ENCODE results near the gene KRTAP10-4. TPM values are rescaled to one million over a fixed set of nuclear protein-coding genes. Genes with fewer than 3 reads are reported as not detected.

Gene KRTAP10-4
- total RNA-seq, 1 donor from 2014 or later = not detected

- H3K27me3 Mint-ChIP-seq (ENCODE audit: low read depth, unreplicated experiment) = peaks cover under 1% of the 10 kb centered on the region
- FAIRE-seq = no peak
These were observed 29.0 kb upstream of the KRTAP10-4 start for GRCh38 chr21:44544566-44544965.

GRCh38 chr21:44547656-44548331 is 25.7 kb upstream of the KRTAP10-4 start:
- Mint-ChIP-seq H3K4me3 (ENCODE audit: unreplicated experiment) (no peak overlapping the region), H3K27me3 (ENCODE audit: low read depth, unreplicated experiment) (peaks cover 5% of the 10 kb centered on the region), H3K9me3 (ENCODE audit: unreplicated experiment) (peaks cover 15% of the 10 kb centered on the region), H3K4me1 (ENCODE audit: low read depth, unreplicated experiment) (peaks cover 7% of the 10 kb centered on the region), H3K27ac (ENCODE audit: unreplicated experiment) (no peak overlapping the region), H3K36me3 (ENCODE audit: low read depth, unreplicated experiment) (peaks cover 1% of the 10 kb centered on the region)
- H3K79me2 ChIP-seq (ENCODE audit: insufficient read depth, low read length) = no peaks in the 10 kb centered on the region
- no peaks in the 10 kb centered on the region for H3K4me1 ChIP-seq (ENCODE audit: insufficient read depth, low read length)
- H3K9ac ChIP-seq (ENCODE audit: low read length) = no peak overlapping the region
- TF ChIP-seq CTCF (IDR thresholded peaks at IDR 0.05; ENCODE audit: insufficient read depth, low read depth, low read length) = no peak
- TF ChIP-seq EZH2 (IDR thresholded peaks at IDR 0.05; ENCODE audit: insufficient read depth, low read length) = no peak
- H3K4me3 ChIP-seq (ENCODE audit: insufficient read depth, low read depth, low read length) = no peak overlapping the region
- H3K36me3 ChIP-seq (ENCODE audit: insufficient read depth, low read length) = no peaks in the 10 kb centered on the region
- no peaks in the 10 kb centered on the region for H3K9me3 ChIP-seq (ENCODE audit: insufficient read depth, low read depth, low read length)
- no peak for DNase-seq (ENCODE audit: low read depth)
- no peak overlapping the region for H3K27ac ChIP-seq (ENCODE audit: low read depth, low read length)
- H4K20me1 ChIP-seq (ENCODE audit: insufficient read depth, low read length) = no peaks in the 10 kb centered on the region
- H3K27me3 ChIP-seq (ENCODE audit: insufficient read depth, low read length) = no peaks in the 10 kb centered on the region
- FAIRE-seq = no peak
- H2AFZ ChIP-seq (ENCODE audit: low read depth, low read length) = no peak overlapping the region
- H3K4me2 ChIP-seq (ENCODE audit: low read length) = no peak overlapping the region

More at GRCh38 chr21:44544566-44544965, 29.0 kb upstream of the KRTAP10-4 start:
- H4K20me1 ChIP-seq (ENCODE audit: insufficient read depth, low read length) = no peaks in the 10 kb centered on the region
- no peaks in the 10 kb centered on the region for H3K27me3 ChIP-seq (ENCODE audit: insufficient read depth, low read length)
- no peaks in the 10 kb centered on the region for H3K79me2 ChIP-seq (ENCODE audit: insufficient read depth, low read length)
- no peak overlapping the region for H3K27ac ChIP-seq (ENCODE audit: low read depth, low read length)
- H3K36me3 ChIP-seq (ENCODE audit: insufficient read depth, low read length) = no peaks in the 10 kb centered on the region
- H3K4me3 ChIP-seq (ENCODE audit: insufficient read depth, low read depth, low read length) = no peak overlapping the region
- peaks cover 1% of the 10 kb centered on the region for H3K36me3 Mint-ChIP-seq (ENCODE audit: low read depth, unreplicated experiment)
- no peak overlapping the region for H3K4me2 ChIP-seq (ENCODE audit: low read length)
- H3K9me3 Mint-ChIP-seq (ENCODE audit: unreplicated experiment) = peaks cover 21% of the 10 kb centered on the region
- no peaks in the 10 kb centered on the region for H3K9me3 ChIP-seq (ENCODE audit: insufficient read depth, low read depth, low read length)
- H3K4me3 Mint-ChIP-seq (ENCODE audit: unreplicated experiment) = no peak overlapping the region
- H3K4me1 ChIP-seq (ENCODE audit: insufficient read depth, low read length) = no peaks in the 10 kb centered on the region
- no peak overlapping the region for H3K9ac ChIP-seq (ENCODE audit: low read length)
- no peak for TF ChIP-seq EZH2 (IDR thresholded peaks at IDR 0.05; ENCODE audit: insufficient read depth, low read length)
- TF ChIP-seq CTCF (IDR thresholded peaks at IDR 0.05; ENCODE audit: insufficient read depth, low read depth, low read length) = no peak
- peaks cover 7% of the 10 kb centered on the region for H3K4me1 Mint-ChIP-seq (ENCODE audit: low read depth, unreplicated experiment)
- H3K27ac Mint-ChIP-seq (ENCODE audit: unreplicated experiment) = no peak overlapping the region
- H2AFZ ChIP-seq (ENCODE audit: low read depth, low read length) = no peak overlapping the region
- no peak for DNase-seq (ENCODE audit: low read depth)

GRCh38 chr21:44548381-44548780 is 25.1 kb upstream of the KRTAP10-4 start:
- Histone ChIP-seq H3K27me3 (ENCODE audit: insufficient read depth, low read length) (no peaks in the 10 kb centered on the region), H3K4me2 (ENCODE audit: low read length) (no peak overlapping the region), H3K4me1 (ENCODE audit: insufficient read depth, low read length) (no peaks in the 10 kb centered on the region), H3K36me3 (ENCODE audit: insufficient read depth, low read length) (no peaks in the 10 kb centered on the region), H3K9me3 (ENCODE audit: insufficient read depth, low read depth, low read length) (no peaks in the 10 kb centered on the region), H2AFZ (ENCODE audit: low read depth, low read length) (no peak overlapping the region), H3K27ac (ENCODE audit: low read depth, low read length) (no peak overlapping the region), H3K9ac (ENCODE audit: low read length) (no peak overlapping the region), H3K79me2 (ENCODE audit: insufficient read depth, low read length) (no peaks in the 10 kb centered on the region), H4K20me1 (ENCODE audit: insufficient read depth, low read length) (no peaks in the 10 kb centered on the region), H3K4me3 (ENCODE audit: insufficient read depth, low read depth, low read length) (no peak overlapping the region)
- peaks cover 5% of the 10 kb centered on the region for H3K27me3 Mint-ChIP-seq (ENCODE audit: low read depth, unreplicated experiment)
- H3K4me1 Mint-ChIP-seq (ENCODE audit: low read depth, unreplicated experiment) = peaks cover 7% of the 10 kb centered on the region
- no peak for TF ChIP-seq CTCF (IDR thresholded peaks at IDR 0.05; ENCODE audit: insufficient read depth, low read depth, low read length)
- TF ChIP-seq EZH2 (IDR thresholded peaks at IDR 0.05; ENCODE audit: insufficient read depth, low read length) = no peak
- DNase-seq (ENCODE audit: low read depth) (no peak), FAIRE-seq (no peak)
- H3K36me3 Mint-ChIP-seq (ENCODE audit: low read depth, unreplicated experiment) = peaks cover 1% of the 10 kb centered on the region
- H3K9me3 Mint-ChIP-seq (ENCODE audit: unreplicated experiment) = peaks cover 15% of the 10 kb centered on the region
- no peak overlapping the region for H3K4me3 Mint-ChIP-seq (ENCODE audit: unreplicated experiment)
- no peak overlapping the region for H3K27ac Mint-ChIP-seq (ENCODE audit: unreplicated experiment)

All from astrocyte (in vitro differentiated cells and primary cell).